ENCODE measurements around the gene LILRA1. TPM values are rescaled to one million over a fixed set of nuclear protein-coding genes. Genes with fewer than 3 reads are reported as not detected.
"Not testable (repeated sequence)": the region's sequence is repeated elsewhere in the genome, so short reads cannot be mapped to it uniquely, and the experiment has no call there.

LILRA1 gene
- total and polyA plus RNA-seq, 2 experiments from 2014 or later: not detected

- H3K4me2 ChIP-seq (ENCODE audit: unreplicated experiment): no peak overlapping the region
- H3K9ac ChIP-seq: no peak overlapping the region
- no peak overlapping the region for H3K4me3 ChIP-seq
- WGBS, 2 experiments (ENCODE audit: low coverage in 1 of 2, low lambda C conversion rate in 2 of 2, missing lambda C conversion rate in 2 of 2): 14 to 18% methylated on average over 8 of the region's 8 CpGs
- TF ChIP-seq EZH2 (IDR thresholded peaks at IDR 0.05; ENCODE audit: insufficient read depth, poor library complexity, severe bottlenecking) (no peak), EZH2phosphoT487 (IDR thresholded peaks at IDR 0.05; ENCODE audit: insufficient read depth, low read depth) (no peak)
- H3K36me3 ChIP-seq (ENCODE audit: low read depth): no peaks in the 10 kb centered on the region
- no peak overlapping the region for H2AFZ ChIP-seq
- no peaks in the 10 kb centered on the region for H3F3A ChIP-seq (ENCODE audit: insufficient read depth)
- no peaks in the 10 kb centered on the region for H3K4me1 ChIP-seq (ENCODE audit: insufficient read depth)
- H4K20me1 ChIP-seq (ENCODE audit: insufficient read depth): no peaks in the 10 kb centered on the region
- no peaks in the 10 kb centered on the region for H3K27me3 ChIP-seq (replicated peaks; ENCODE audit: insufficient read depth)
- in situ Hi-C loops (cut with MboI): no loop called here
- DNase-seq: no peak
- no peaks in the 10 kb centered on the region for H3K9me2 ChIP-seq (ENCODE audit: insufficient read depth)
- no peaks in the 10 kb centered on the region for H3K9me3 ChIP-seq (ENCODE audit: low read depth)
- H3K27ac ChIP-seq: no peak overlapping the region
- H3K79me2 ChIP-seq (ENCODE audit: insufficient read depth): no peaks in the 10 kb centered on the region
Observed at GRCh38 chr19:54626757-54627156, 33.3 kb downstream of the LILRA1 start.

DNA sequence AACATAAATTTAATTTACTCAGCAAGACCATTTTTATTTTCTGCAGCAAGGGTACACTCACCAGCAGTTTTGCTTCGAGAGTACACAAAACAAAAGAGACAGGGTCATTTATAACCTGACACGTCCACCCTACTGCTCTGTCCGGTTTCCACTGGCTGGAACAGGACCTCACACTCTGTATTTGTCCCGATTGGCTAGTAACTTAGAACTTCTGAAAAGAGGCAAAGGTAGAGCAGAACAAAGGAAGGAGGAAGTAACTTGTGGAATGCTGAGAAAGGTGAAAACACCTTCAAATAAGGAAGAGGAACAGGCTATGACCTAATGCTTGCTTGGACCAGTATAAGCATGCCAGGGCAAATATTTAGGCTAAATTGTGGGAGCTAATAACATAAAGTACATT lies 34.5 kb downstream of the LILRA1 start:
- DNase-seq; H3K9me3 ChIP-seq (ENCODE audit: low read depth); H4K20me1 ChIP-seq (ENCODE audit: insufficient read depth); H3F3A ChIP-seq (ENCODE audit: insufficient read depth); H3K4me2 ChIP-seq (ENCODE audit: unreplicated experiment); H2AFZ ChIP-seq; H3K79me2 ChIP-seq (ENCODE audit: insufficient read depth); in situ Hi-C loops (cut with MboI); H3K4me3 ChIP-seq; H3K27ac ChIP-seq; H3K27me3 ChIP-seq (replicated peaks; ENCODE audit: insufficient read depth); H3K4me1 ChIP-seq (ENCODE audit: insufficient read depth); H3K9ac ChIP-seq; H3K9me2 ChIP-seq (ENCODE audit: insufficient read depth); H3K36me3 ChIP-seq (ENCODE audit: low read depth): not testable (repeated sequence)
- WGBS, 2 experiments (ENCODE audit: low coverage in 1 of 2, low lambda C conversion rate in 2 of 2, missing lambda C conversion rate in 2 of 2): 4 to 11% methylated on average over 4 of the region's 4 CpGs

- H3K9ac ChIP-seq; H3K4me2 ChIP-seq (ENCODE audit: unreplicated experiment); H3K79me2 ChIP-seq (ENCODE audit: insufficient read depth); H3F3A ChIP-seq (ENCODE audit: insufficient read depth); DNase-seq; in situ Hi-C loops (cut with MboI); H3K27ac ChIP-seq; H3K4me1 ChIP-seq (ENCODE audit: insufficient read depth); H3K4me3 ChIP-seq; H3K36me3 ChIP-seq (ENCODE audit: low read depth); H3K9me3 ChIP-seq (ENCODE audit: low read depth); H3K27me3 ChIP-seq (replicated peaks; ENCODE audit: insufficient read depth); H4K20me1 ChIP-seq (ENCODE audit: insufficient read depth); H3K9me2 ChIP-seq (ENCODE audit: insufficient read depth); H2AFZ ChIP-seq: not testable (repeated sequence)
- 34 to 38% methylated on average over 9 of the region's 9 CpGs for WGBS, 2 experiments (ENCODE audit: low coverage in 1 of 2, low lambda C conversion rate in 2 of 2, missing lambda C conversion rate in 2 of 2)
Observed at GRCh38 chr19:54630262-54630661, 36.8 kb downstream of the LILRA1 start, which contains the start of gene LILRB1. Gene LILRB1 (plus strand): TSS chr19:54630484. CDS start chr19:54631074, 590 bp downstream.

- no peaks in the 10 kb centered on the region for H3K4me1 ChIP-seq (ENCODE audit: insufficient read depth)
- H3K9me3 ChIP-seq (ENCODE audit: low read depth): no peaks in the 10 kb centered on the region
- H3F3A ChIP-seq (ENCODE audit: insufficient read depth): no peaks in the 10 kb centered on the region
- H3K9me2 ChIP-seq (ENCODE audit: insufficient read depth): no peaks in the 10 kb centered on the region
- H3K4me2 ChIP-seq (ENCODE audit: unreplicated experiment): no peak overlapping the region
- H2AFZ ChIP-seq: no peak overlapping the region
- H3K9ac ChIP-seq: no peak overlapping the region
- 16 to 19% methylated on average over 6 of the region's 6 CpGs for WGBS, 2 experiments (ENCODE audit: low coverage in 1 of 2, low lambda C conversion rate in 2 of 2, missing lambda C conversion rate in 2 of 2)
- in situ Hi-C loops (cut with MboI): no loop called here
- no peak overlapping the region for H3K27ac ChIP-seq
- DNase-seq: no peak
- no peaks in the 10 kb centered on the region for H3K36me3 ChIP-seq (ENCODE audit: low read depth)
- no peaks in the 10 kb centered on the region for H3K27me3 ChIP-seq (replicated peaks; ENCODE audit: insufficient read depth)
- no peak for TF ChIP-seq EZH2 (IDR thresholded peaks at IDR 0.05; ENCODE audit: insufficient read depth, poor library complexity, severe bottlenecking)
- no peak for TF ChIP-seq EZH2phosphoT487 (IDR thresholded peaks at IDR 0.05; ENCODE audit: insufficient read depth, low read depth)
- H3K79me2 ChIP-seq (ENCODE audit: insufficient read depth): no peaks in the 10 kb centered on the region
- H3K4me3 ChIP-seq: no peak overlapping the region
- no peaks in the 10 kb centered on the region for H4K20me1 ChIP-seq (ENCODE audit: insufficient read depth)
Observed at GRCh38 chr19:54630782-54631181, 37.4 kb downstream of the LILRA1 start.

- H3K4me1 ChIP-seq (ENCODE audit: insufficient read depth); H3K4me3 ChIP-seq; H3K4me2 ChIP-seq (ENCODE audit: unreplicated experiment); H3K36me3 ChIP-seq (ENCODE audit: low read depth); in situ Hi-C loops (cut with MboI); H3K9me3 ChIP-seq (ENCODE audit: low read depth); H3F3A ChIP-seq (ENCODE audit: insufficient read depth); H3K79me2 ChIP-seq (ENCODE audit: insufficient read depth); H3K9me2 ChIP-seq (ENCODE audit: insufficient read depth); H3K9ac ChIP-seq; H2AFZ ChIP-seq; H4K20me1 ChIP-seq (ENCODE audit: insufficient read depth); H3K27ac ChIP-seq; DNase-seq; H3K27me3 ChIP-seq (replicated peaks; ENCODE audit: insufficient read depth): not testable (repeated sequence)
- 45 to 47% methylated on average over 22 to 23 of the region's 23 CpGs for WGBS, 2 experiments (ENCODE audit: low coverage in 1 of 2, low lambda C conversion rate in 2 of 2, missing lambda C conversion rate in 2 of 2)
Observed at GRCh38 chr19:54631489-54632337, 38.3 kb downstream of the LILRA1 start.

DNA sequence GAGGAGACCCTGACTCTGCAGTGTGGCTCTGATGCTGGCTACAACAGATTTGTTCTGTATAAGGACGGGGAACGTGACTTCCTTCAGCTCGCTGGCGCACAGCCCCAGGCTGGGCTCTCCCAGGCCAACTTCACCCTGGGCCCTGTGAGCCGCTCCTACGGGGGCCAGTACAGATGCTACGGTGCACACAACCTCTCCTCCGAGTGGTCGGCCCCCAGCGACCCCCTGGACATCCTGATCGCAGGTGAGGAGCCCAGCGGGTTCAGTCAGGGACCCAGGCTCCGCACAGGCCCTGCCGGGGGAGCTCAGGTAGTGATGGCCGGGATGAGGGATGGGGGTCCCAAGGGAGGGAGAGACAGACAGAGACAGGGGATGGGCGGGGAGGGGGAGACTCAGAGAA lies 39.1 kb downstream of the LILRA1 start:
- H2AFZ ChIP-seq; H3K9me2 ChIP-seq (ENCODE audit: insufficient read depth); H3K9me3 ChIP-seq (ENCODE audit: low read depth); in situ Hi-C loops (cut with MboI); H3K27me3 ChIP-seq (replicated peaks; ENCODE audit: insufficient read depth); H3K9ac ChIP-seq; H3K27ac ChIP-seq; H3K36me3 ChIP-seq (ENCODE audit: low read depth); H3F3A ChIP-seq (ENCODE audit: insufficient read depth); H3K79me2 ChIP-seq (ENCODE audit: insufficient read depth); H3K4me1 ChIP-seq (ENCODE audit: insufficient read depth); H3K4me3 ChIP-seq; DNase-seq; H4K20me1 ChIP-seq (ENCODE audit: insufficient read depth); H3K4me2 ChIP-seq (ENCODE audit: unreplicated experiment): not testable (repeated sequence)
- WGBS, 2 experiments (ENCODE audit: low coverage in 1 of 2, low lambda C conversion rate in 2 of 2, missing lambda C conversion rate in 2 of 2): 33 to 36% methylated on average over 12 to 16 of the region's 16 CpGs

All from GM23248 (cell line).